GM18951 (cell line): Measurements from ENCODE around the gene TMEM63C.

ENCODE experiments used
- POLR2A ChIP-seq: IDR thresholded peaks from 4 replicates; pipeline ENCODE4 v1.6.1; 2011; ENCODE audit warnings: mild to moderate bottlenecking; ENCODE audit not compliant: insufficient read length, insufficient read depth; ENCODE audit errors: extremely low read depth
- in situ Hi-C: fragments of 300-500 bp; cut with MboI; formaldehyde crosslinking; loops from one replicate; pipeline ENCODE4 v1.12.0; 2022; ENCODE audit warnings: low sequenced_read_pairs, mixed read lengths, inconsistent platforms; ENCODE audit not compliant: unreplicated experiment

TMEM63C gene

GRCh38 chr14:77253333-77254190 lies 72.0 kb downstream of the TMEM63C start:
- in situ Hi-C loops: no loop called here
- no peak for TF ChIP-seq POLR2A

- no peak for TF ChIP-seq POLR2A
- in situ Hi-C loops: no loop called here
Measured at GRCh38 chr14:77256694-77257093, 75.1 kb downstream of the TMEM63C start.

- in situ Hi-C loops: no loop called here
- TF ChIP-seq POLR2A: no peak
Measured at GRCh38 chr14:77257700-77258099, 76.1 kb downstream of the TMEM63C start.

DNA sequence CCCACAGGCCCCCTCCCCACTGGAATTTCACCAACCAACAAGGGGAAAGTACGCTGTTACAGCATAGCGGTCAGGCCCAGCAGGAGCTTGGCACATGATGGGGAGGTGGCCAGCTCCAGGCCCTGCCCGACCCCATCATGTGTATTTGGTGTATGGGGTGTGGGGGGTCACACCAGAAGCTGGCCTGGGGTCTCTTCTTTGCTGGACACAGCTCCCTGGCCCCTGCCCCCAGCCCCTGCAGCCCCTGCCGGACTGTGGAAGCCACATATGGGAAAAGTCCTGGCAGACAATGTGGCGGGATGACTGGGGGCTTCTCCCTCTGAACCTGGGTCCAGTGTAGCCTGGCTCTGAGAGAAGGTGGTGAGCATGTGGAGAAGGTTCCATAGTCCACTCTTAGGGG lies 77.0 kb downstream of the TMEM63C start:
- in situ Hi-C loops: no loop called here
- no peak for TF ChIP-seq POLR2A

- in situ Hi-C loops: no loop called here
- TF ChIP-seq POLR2A: no peak
Measured at GRCh38 chr14:77259025-77259715, 77.6 kb downstream of the TMEM63C start.

- in situ Hi-C loops: no loop called here
- TF ChIP-seq POLR2A: no peak
Measured at GRCh38 chr14:77260199-77260598, 78.6 kb downstream of the TMEM63C start.

GRCh38 chr14:77260631-77261030 lies 79.0 kb downstream of the TMEM63C start:
- in situ Hi-C loops: no loop called here
- no peak for TF ChIP-seq POLR2A

- in situ Hi-C loops: no loop called here
- TF ChIP-seq POLR2A: no peak
Measured at GRCh38 chr14:77264466-77265186, 83.0 kb downstream of the TMEM63C start.

GRCh38 chr14:77265187-77265515 lies 83.6 kb downstream of the TMEM63C start:
- TF ChIP-seq POLR2A: no peak
- in situ Hi-C loops: no loop called here

DNA sequence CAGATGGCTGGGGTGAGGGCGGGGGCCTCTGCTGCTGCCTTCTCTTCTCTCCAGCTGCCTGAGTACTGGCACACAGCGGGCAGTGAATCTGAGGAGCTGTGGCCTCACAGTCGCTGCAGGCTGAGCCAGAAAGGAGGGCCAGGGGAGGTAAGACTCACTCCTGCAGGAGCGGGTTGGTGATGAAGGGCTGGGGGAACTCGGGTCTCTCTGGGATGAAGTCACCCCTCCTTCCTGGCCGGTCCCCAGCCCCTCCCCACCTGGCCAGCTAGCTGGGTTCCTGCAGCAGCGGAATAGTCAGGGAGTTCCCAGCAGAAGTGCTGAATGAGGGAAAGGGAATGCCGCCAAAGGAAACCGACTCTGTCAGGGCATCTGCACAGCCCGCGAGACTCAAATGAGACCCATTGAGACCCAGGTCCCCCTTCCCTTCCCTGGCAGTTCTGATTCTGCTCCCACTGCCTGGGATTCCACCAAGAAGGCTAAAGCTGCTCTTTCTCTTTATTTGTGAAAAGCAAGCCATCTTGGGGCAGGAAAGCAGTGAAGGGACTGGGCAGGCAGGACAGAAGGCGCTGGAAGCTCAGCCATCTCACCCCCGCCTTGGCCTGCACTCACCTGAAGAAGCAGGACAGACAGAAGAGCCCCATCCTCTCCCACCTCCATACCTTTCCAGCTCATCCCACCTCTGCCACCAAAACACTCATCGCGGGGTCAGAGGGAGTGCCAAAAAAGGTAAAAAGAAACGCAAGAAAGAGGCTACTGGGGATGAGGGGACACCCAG lies 84.2 kb downstream of the TMEM63C start:
- in situ Hi-C loops: no loop called here
- no peak for TF ChIP-seq POLR2A

- no peak for TF ChIP-seq POLR2A
- in situ Hi-C loops: no loop called here
Measured at GRCh38 chr14:77266336-77266735, 84.7 kb downstream of the TMEM63C start.

- TF ChIP-seq POLR2A: no peak
- in situ Hi-C loops: no loop called here
Measured at GRCh38 chr14:77267937-77268699, 86.5 kb downstream of the TMEM63C start.
